Cortex of kidney (tissue), 1 donor: ENCODE data around the gene IGF2R.

Source experiments
- DNase-seq: peaks from one replicate; lab custom pipeline; 2025; lab: John Stamatoyannopoulos, UW

The IGF2R gene

DNA sequence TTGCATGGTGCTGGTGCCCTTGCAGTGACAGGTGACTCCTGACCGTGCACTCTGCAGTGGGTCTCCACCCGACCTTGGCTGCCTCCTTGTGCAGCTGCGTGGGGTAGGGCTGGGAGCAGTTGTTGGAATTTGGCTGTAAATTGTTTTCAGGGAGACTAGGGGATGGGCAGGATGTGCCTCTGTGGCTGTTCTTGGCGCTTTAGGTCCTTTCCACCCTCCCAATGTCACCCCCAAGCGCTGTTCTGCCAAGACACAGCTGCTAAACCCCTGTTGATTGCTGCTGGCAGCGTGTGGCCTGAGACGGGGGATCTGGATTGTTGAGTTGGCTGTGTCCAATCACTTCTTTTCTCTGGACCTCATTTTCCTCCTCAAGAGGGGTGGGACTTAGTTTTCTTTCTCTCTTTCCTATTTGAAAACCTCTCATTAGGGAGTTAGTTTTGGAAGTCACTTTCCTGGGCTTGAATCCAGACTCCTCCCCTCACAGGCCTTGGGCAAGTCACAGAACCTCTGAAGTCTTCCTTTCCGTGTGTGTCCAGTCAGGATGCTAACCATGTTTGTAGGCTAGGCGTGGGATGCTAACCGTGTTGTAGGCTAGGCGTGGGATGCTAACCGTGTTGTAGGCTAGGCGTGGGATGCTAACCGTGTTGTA lies 8.5 kb downstream of the IGF2R start:
- DNase-seq = no peak

DNA sequence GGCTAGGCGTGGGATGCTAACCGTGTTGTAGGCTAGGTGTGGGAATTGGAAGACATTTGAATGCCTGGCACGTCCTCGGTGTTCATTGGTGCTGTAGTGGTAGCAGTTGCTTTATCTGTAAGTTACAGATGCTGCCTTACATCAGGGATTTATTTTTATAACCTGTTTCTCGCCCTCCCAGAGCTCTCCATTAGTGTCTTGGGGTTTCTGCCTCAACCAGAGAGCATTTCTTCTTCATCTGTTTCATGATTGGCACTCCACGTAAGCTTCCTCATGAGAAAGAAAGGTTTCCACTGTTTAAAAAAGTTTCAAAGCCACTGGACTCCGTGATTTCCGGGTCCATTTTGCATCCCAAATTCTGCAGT lies 9.0 kb downstream of the IGF2R start:
- no peak for DNase-seq

DNA sequence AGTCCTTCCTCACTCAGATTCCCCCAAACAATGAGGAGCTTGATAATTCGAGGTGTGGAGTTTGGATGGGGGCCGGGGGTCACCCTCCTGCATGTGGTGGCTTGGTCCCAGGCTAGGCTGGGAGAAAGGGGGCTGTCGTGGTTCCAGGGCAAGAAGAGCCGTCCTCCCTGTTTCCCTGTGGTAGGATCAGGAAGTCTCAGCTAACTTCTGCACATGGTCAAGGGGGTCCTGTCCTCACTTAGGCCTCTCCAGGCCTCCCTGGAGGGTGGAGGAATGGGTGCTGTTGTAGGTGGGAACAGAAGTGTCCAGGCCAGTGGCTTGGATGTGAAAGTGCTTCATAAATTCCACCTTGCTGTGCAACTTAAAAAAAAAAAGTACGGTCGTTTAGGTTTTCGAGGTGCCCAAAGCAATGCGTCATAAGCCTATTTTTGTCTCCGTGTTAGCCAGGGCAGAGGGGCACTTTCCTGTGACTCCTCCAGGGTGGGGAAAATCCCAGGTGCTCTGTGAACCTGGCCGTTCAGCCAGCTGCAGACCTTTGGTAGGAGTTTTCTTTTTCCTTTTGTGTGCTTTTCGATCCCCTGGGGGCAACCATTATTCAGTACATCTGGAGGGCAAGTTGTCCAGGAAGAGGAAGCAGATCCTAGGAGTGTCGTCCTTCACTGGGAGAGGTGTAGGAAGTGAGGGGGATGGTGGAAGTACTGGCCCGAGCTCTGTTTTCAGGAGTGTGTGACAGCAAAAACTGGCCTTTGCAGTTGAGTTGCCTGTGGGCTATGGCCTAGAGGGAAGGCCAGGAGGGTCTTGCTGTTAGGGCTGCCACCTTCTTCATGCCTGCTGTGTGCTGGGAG lies 9.6 kb downstream of the IGF2R start:
- DNase-seq = no peak

DNA sequence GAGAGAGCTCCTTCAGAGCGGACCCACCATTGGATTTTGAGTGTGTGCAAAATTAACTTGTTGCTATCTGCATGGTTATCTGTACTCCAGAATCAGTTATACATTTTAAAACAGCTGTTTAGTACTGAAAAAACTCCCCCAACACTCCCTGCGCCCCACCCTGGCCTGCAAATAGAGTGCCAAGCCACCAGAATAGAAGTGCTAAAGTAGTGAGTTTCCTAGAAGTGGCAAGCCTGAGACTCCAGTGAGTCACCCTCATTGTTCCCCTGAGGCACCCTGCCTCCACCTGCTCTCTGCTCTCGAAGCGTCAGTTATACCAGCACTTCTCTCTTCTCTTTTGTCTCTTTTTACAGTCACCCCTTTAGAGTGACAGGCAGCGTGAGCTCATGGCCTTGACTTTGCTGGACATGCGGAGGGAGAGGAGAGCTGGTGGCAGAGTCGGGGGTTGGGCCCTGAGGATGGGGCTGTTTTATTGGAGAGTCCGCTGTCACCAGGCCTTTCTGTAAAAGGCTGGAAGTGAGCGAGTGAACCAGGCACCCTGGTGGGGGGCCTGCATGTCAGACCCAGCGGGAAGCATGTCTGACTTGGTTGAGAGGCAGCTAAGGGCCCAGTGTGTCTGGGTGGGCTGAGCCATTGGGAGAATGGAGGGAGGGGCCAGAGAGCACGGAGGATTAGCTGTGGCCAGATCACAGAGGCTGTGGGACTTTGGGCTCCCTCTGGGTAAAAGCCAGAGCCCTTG lies 10.4 kb downstream of the IGF2R start:
- no peak for DNase-seq

DNA sequence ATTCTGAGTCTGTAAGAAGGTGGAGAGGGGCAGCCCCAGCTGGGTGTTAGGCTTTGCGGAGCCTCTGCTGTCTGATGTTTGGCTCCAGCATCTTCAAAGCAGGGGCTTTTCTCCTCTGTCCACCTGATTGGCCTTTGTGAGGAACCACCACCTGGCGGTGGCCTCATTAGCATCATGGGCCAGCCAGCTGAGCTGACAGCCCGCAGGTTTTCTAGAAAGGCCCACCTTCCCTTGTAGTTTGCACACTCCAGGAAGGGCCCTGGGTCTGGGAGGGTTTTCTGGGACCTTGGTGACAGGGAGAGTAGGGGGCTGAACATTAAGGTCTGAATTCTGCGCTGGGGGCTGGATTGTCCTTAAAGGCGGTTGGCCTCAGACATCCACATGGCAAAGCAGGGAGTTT lies 11.6 kb downstream of the IGF2R start:
- no peak for DNase-seq

DNA sequence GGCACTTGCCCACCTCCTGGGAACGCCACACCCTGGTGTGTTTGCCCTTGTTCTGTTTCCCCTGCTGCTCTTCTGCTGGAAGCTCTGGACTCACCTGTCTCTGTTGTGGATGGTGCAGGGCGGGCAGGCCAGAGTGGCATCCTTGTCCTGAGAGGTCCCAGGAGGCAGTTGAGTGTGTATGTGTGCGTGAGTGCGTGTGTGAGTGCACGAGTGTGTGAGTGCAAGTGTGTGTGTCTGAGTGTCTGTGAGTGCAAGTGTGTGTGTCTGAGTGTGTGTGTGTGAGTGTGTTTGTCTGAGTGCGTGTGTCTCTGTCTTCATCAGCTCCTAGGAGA lies 12.2 kb downstream of the IGF2R start:
- DNase-seq = no peak

DNA sequence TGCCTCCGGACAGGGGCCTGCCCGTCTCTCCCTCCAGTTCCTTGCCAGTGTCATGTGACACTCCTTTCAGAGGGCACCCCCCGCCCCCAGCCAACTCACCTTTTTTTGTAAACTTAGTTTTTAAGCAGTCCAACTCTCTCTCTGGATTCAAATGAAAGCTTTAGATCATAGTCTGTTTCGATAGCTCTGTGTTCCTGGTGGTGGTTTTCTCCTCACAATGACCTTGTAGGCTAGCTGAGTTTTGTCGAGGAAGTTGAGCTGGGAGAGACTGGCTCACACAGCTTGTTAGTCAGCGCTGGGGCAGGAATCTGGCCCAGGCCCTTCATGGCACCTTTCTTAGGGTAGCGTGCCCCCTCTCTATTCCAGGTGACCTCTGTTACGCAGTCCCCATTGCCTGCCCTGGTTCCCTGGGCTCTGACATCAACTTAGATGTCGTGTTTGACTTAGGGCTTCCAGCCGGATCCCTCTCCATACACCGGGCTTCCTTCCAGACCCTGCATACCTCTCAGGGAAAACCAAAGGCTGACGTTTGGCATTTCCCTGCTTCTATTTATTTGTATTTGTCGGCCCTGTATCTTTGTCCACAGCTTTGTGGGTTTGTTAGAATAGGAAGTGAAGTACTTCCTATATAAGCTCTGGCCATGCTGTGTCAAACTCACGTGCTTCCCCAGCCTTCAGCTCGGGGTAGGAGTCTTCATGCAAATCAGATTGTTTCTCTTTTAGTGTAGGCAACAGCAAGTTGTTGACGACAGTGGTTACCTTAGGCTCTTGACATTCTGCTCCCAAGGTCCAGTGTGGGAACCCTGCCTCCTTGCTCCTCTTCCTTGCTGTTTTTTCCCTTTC lies 12.7 kb downstream of the IGF2R start:
- no peak for DNase-seq

DNA sequence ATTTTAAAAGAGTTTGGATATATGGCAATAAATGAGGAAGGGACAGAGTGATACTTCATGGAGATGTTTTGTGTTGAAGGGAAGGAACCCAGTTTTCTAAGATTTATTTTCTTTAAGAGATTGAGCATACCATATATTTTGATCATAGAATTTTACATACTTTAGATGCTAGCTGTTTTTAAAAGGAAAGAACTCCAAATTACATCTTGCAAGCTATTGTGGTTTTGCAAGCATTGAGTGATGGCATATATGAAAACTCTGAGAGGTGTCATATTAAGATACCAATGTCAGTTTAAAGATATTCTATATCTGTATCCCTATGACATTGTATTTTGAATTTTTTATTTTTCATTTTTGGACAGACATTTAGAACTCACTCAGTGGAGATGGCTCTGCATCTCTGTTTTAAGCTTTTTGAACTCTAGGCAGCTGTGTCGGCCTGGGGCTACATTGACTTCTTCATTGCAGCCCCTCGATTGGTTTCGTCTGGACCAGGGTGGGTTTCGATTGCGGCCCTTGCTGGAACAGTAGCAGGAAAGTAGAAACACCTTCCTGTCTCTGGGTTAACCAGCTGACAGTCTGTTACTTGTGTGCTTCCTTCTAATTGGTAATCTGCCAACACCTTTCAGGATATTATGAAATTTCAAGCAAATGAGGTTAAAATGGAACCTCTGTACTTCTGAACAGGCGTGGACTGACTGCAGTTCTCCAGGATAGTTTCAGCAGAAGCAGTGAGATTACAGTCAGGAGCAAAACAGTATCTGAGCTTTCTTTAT lies 14.0 kb downstream of the IGF2R start:
- no peak for DNase-seq

DNA sequence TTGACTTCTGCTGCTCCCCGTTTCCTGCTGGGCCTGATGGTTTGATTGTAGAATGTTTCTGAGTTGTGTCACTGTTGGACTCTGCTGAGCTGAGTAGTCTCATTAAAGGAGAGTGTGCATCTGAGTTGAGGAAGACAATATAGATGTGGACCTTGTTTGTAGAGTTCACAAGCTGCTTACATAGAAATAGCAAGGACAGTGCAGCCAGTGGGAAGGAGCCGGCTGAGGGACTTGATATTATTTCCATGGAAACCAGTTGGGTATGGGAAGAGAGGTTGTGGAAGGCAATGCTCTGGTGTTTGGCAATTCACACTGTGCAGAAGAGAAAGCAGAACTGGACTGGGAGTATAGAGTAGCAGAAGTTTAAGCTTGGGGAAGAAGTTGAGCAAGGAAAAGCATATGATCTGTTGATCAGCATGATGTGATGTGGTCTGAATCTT lies 14.8 kb downstream of the IGF2R start:
- no peak for DNase-seq

DNA sequence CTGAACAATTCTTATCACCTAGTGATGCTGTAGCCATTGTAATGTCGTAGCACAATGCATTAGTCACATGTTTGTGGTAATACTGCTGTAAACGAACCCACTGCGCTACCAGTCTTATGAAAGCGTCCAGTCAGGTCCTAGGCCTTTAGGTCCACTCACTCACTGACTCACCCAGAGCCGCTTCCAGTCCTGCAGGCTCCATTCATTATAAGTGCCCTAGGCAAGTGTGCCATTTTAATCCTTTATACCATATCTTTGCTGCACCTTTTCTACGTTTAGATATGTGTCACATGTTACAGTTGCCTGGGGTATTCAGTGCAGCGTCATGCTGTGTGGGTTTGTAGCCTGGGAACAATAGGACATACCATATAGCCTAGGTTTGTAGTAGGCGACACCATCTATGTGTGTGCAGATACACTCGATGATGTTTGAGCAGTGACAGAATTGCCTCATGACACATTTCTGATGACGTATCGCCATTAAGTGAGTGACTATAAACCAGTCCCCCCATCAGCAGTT lies 15.4 kb downstream of the IGF2R start:
- no peak for DNase-seq

DNA sequence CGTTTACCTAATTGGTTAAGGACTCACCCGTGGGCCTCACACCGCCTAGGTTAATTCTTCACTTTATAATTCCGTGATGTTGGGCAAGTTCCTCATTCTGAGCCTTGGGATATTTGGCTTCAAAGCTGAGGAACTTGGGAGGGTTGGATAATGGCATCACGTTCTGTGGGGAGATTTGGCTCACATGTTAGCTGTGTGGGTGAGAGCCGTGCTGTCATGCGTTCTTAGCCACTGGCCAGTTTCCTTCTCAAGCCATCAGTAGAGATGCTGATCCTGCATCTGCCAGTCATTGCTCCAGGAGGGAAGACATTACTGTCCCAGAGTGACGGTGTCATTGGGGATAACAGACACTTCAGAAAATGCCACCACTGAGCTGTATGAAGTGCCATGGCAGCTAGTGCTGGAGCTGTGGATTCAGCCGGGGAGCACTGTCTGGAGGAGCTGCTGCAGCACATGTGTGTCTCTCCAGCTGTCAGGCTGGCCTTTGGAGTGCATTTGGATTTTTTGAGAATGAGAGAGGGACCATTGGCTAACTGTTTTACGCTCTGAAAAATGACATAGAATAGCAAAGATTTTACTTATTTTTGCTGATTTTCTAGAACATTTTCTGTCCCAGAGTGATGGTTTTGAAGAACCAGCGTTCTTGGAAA lies 16.5 kb downstream of the IGF2R start:
- DNase-seq = no peak

DNA sequence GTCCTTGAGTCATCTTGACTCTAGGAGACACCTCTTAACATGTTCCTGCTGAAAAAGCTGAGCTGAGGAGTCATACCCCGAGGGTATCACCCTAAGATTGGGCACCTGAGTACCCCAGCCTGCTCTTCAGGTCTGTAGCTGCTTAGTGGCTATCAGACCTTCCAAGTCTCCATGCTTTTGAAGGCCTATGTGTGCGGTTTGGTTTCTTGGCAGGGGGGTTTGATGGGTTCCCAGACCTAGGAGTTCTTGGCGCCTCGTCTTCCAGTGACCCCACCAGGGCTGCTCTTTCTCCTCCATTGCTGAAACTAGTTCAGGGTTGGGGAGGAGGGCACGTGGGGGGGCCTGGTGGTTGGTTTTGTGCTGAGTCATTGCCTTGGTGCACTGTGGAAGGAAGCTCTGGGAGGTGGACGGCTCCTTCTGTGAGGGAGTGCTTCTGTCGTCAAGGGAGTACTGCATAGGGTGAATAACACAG lies 20.1 kb downstream of the IGF2R start:
- DNase-seq = no peak

DNA sequence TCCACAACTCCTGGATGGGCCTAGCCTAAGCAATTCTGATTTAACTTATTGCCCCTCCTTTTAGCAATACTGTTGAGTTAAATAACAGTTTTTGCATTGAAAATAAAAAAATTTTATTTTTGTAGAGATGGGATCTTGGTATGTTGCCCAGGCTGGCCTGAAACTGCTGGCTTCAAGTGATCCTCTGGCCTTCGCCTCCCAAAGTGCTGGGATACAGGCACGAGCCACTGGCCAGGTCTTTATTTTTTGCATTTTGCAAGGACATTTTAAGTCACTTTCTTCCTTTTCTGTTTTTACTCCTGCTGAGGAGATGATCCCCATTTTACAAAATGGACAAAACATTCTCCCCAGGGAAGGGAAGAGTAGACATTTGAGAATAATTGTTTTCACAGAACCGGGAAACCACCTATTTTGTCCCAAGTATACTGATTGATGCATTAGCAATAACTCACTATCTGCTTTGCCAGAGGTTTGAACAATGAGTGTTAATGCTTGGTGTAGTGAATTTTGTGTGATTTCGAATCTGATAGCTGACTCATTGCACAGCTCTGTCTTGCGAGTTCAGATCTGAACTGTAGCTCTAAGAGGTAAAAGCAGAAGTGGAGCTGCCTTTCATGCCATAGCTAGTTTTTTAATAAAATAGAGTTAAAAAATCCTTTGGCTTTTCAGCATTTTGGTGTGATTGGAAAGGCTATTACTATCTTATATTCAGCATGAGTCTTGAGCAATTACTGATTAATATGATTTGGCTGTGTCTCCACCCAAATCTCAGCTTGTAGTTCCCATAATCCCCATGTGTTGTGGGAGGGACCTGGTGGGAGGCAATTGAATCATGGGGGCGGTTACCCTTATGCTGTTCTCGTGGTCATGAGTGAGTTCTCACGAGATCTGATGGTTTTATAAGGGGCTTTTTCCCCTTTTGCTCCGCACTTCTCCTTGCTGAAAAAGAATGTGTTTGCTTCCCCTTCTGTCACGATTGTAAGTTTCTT lies 20.9 kb downstream of the IGF2R start:
- no peak for DNase-seq

DNA sequence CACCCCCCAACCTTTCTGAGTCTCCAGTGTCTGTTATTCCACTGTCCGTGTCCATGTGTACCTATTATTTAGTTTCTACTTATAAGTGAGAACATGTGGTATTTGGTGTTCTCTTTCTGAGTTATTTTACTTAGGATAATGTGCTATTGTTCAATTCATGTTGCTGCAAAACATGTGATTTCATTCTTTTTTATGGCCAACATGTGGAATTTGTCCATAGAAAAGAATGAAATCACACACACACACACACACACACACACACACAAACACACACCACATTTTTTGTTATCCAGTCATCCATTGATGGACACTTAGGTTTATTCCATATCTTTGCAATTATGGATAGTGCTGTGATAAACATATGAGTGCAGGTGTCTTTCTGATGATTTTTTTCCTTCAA lies 23.5 kb downstream of the IGF2R start:
- DNase-seq = no peak

DNA sequence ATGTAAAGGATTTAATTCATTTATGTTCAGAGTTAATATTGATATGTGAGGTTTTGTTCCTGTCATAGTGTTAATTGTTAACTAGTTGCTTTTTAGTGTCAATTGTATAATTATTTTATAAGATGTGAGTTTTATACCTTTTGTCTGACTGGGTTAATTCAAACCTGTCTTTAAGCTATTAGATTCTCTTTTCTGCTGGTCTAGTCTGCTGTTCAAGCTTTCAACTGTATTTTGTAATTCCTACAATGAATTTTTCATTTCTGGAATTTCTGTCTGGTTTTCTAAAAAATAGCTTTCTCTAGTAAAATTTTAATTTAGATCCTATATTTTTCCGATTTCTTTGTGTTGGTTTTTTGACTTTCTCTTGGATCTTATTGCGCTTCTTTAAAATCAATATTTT lies 26.5 kb downstream of the IGF2R start:
- DNase-seq = no peak

DNA sequence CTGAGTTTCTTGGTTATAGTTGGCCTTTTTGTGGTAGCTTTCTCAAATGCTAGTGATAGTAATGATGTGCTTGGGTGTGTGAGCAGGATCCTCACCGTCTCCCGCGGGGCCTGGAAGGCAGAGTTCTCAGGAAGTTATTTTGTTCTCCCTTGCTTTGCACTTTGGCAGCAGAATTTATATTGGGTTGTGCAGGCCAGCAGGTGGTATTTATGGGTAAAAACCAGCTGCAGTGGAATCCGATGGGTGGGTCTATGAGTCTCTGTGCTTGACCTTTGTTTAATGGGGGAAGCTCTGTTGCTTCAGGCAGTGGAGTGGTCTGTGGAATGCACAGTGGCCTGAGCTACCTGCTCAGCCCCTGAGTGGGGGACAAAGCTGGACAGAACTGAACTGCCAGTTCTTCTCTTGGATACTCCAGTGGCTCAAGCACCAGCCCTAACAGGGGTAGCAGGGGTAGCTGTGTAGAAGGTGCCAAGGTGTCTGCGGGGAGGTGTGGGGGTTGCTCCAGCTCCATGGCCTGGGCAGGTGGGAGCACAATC lies 27.3 kb downstream of the IGF2R start:
- DNase-seq = no peak

DNA sequence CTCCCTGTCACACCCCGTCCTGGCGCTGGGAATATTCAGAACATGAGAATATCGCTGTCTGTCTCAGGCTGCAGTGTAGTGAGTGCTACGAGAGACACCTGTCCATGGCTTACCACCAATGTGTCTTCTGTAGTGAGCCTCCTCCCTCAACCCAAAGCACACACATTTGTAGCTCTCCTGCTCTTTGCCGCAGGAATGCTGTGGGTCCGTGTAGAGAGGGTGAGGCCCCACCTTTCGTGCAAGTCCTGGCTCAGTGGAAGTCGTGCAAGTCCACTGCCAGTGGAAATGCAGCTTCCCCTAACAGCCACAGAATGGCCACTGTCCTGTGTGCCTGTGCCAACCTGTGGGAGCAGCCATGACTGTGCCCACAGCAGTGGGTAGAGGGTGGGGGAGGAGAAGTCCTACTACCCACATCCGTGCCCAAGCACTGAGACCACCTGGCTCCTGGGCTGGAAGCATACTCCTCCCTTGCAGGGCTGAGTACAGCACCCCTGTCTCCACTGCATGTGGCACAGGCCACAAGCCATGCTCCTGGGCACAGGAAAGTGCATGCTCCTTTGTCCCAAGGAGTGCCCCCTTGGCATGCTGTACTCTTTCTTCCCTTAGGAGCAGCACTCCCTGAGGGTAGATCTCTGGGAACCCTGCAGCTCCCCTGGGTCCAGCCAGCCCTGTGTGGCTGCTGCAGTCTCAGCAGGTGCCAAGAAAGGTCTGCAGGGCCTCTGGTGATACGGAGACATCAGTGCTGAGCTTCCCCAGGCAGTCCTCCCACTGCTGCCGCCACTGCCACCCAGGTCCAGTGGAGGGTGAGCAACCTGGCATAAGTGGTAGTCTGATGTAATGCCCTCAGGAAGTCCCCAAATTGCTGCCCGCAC lies 28.0 kb downstream of the IGF2R start:
- no peak for DNase-seq

DNA sequence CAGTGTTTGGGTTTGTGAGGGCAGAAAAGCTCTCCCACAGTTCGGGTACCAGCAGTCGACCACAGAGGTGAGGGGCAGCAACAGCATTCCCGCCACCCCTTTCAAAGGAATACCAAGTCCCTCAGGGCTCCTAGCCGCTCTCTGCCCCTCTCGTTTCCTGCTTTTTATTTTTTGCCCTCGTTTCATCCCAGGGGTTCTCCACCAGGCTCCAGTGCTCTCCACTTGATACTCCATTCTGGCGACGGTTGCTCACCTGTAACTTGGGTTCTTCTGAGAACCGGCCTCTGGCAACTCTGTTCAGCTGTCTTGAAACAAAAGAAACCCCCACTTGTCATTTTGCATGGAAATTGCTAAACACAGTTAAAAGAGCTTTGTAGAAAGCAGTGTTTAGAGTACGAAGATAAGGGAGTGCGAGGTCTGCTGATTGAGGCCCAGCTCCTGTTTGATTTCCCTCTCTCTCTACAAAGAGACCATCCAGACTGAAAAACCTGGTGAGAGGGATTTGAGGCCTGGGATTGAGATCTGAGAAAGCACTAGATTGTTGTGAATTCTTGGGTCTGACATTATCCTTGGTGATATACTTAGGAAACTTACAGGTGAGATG lies 28.7 kb downstream of the IGF2R start:
- DNase-seq = no peak
